Measurements from ENCODE around the gene SKOR2.

Gene SKOR2

GRCh38 chr18:47251289-47252120 lies at the start of gene SKOR2:
Gene SKOR2 (minus strand): TSS chr18:47251660. CDS start chr18:47249183, 2,477 bp downstream.
- DNase-seq (ENCODE audit: low read depth in 2 of 2): no peak

- no peak for DNase-seq (ENCODE audit: low read depth in 2 of 2)
These were observed 45.0 kb upstream of the SKOR2 start for GRCh38 chr18:47296462-47296861.

- DNase-seq (ENCODE audit: low read depth in 2 of 2): no peak
These were observed 43.3 kb upstream of the SKOR2 start for GRCh38 chr18:47294801-47295200.

- DNase-seq (ENCODE audit: low read depth in 2 of 2): no peak
These were observed 37.3 kb upstream of the SKOR2 start for GRCh38 chr18:47288741-47289140.

- DNase-seq (ENCODE audit: low read depth in 2 of 2): no peak
These were observed 36.6 kb upstream of the SKOR2 start for GRCh38 chr18:47287911-47288585.

GRCh38 chr18:47286776-47287410 lies 35.4 kb upstream of the SKOR2 start:
- no peak for DNase-seq (ENCODE audit: low read depth in 2 of 2)

GRCh38 chr18:47285456-47285855 lies 34.0 kb upstream of the SKOR2 start:
- DNase-seq (ENCODE audit: low read depth in 2 of 2): no peak

GRCh38 chr18:47284721-47285395 lies 33.4 kb upstream of the SKOR2 start:
- DNase-seq (ENCODE audit: low read depth in 2 of 2): no peak

- DNase-seq (ENCODE audit: low read depth in 2 of 2): no peak
These were observed 32.0 kb upstream of the SKOR2 start for GRCh38 chr18:47283476-47283875.

- DNase-seq (ENCODE audit: low read depth in 2 of 2): no peak
These were observed 28.7 kb upstream of the SKOR2 start for GRCh38 chr18:47280121-47280520.

GRCh38 chr18:47274961-47275360 lies 23.5 kb upstream of the SKOR2 start:
- DNase-seq (ENCODE audit: low read depth in 2 of 2): no peak

GRCh38 chr18:47265197-47265596 lies 13.7 kb upstream of the SKOR2 start:
- no peak for DNase-seq (ENCODE audit: low read depth in 2 of 2)

GRCh38 chr18:47264308-47264700 lies 12.8 kb upstream of the SKOR2 start:
- DNase-seq (ENCODE audit: low read depth in 2 of 2): no peak

- DNase-seq (ENCODE audit: low read depth in 2 of 2): no peak
These were observed 12.2 kb upstream of the SKOR2 start for GRCh38 chr18:47263430-47264307.

GRCh38 chr18:47263150-47263429 lies 11.6 kb upstream of the SKOR2 start:
- DNase-seq (ENCODE audit: low read depth in 2 of 2): no peak

- no peak for DNase-seq (ENCODE audit: low read depth in 2 of 2)
These were observed 11.1 kb upstream of the SKOR2 start for GRCh38 chr18:47262301-47263149.

GRCh38 chr18:47261902-47262300 lies 10.4 kb upstream of the SKOR2 start:
- no peak for DNase-seq (ENCODE audit: low read depth in 2 of 2)

- no peak for DNase-seq (ENCODE audit: low read depth in 2 of 2)
These were observed 9.7 kb upstream of the SKOR2 start for GRCh38 chr18:47260924-47261701.

- no peak for DNase-seq (ENCODE audit: low read depth in 2 of 2)
These were observed 8.9 kb upstream of the SKOR2 start for GRCh38 chr18:47260120-47260923.

Measured in stimulated activated CD8-positive, alpha-beta memory T cell treated with anti-CD3 and anti-CD28 coated beads, Interleukin-7, amount 100 ng/mL, for 4 hours (primary cell).